HL-60 (cell line): ENCODE data around the gene TUT1.
"Not testable (repeated sequence)": the region's sequence is repeated elsewhere in the genome, so short reads cannot be mapped to it uniquely, and the experiment has no call there.

ENCODE experiments used
- DNase-seq, 2 experiments: peaks; one replicate each; pipeline ENCODE4 v3.0.0-alpha.2; 2010 to 2020; ENCODE audit warnings: low read depth in 1 of 2, low spot score in 1 of 2
- H3K27ac ChIP-seq: fragments of 250-450 bp; sonication (Bioruptor Pico); replicated peaks from 2 replicates; pipeline ENCODE4 v1.5.1; 2020; ENCODE audit warnings: mild to moderate bottlenecking, moderate library complexity
- H3K27me3 ChIP-seq: fragments of 250-450 bp; sonication (Bioruptor Pico); 2 replicates; pipeline ENCODE4 v1.5.1; 2021; ENCODE audit warnings: mild to moderate bottlenecking, moderate library complexity; ENCODE audit not compliant: insufficient read depth, poor library complexity, severe bottlenecking
- H3K4me3 ChIP-seq: replicated peaks from 2 replicates; pipeline ENCODE4 v1.5.1; 2011; ENCODE audit warnings: mild to moderate bottlenecking, control low read depth, low read length; ENCODE audit not compliant: insufficient read depth
- CTCF ChIP-seq: IDR thresholded peaks from one replicate; pipeline ENCODE4 v1.5.1; 2011; ENCODE audit warnings: low read length, control low read depth, inconsistent platforms; ENCODE audit not compliant: insufficient read depth
- GABPA ChIP-seq: IDR thresholded peaks from 2 replicates; pipeline ENCODE4 v1.6.1; 2012; ENCODE audit warnings: low read depth
- POLR2AphosphoS5 ChIP-seq: IDR thresholded peaks from 2 replicates; pipeline ENCODE4 v1.6.1; 2012; ENCODE audit warnings: low read depth
- REST ChIP-seq: IDR thresholded peaks from 2 replicates; pipeline ENCODE4 v1.6.1; 2012; ENCODE audit warnings: low read depth; ENCODE audit not compliant: insufficient replicate concordance
- SPI1 ChIP-seq: IDR thresholded peaks from 2 replicates; pipeline ENCODE4 v1.6.1; 2012; ENCODE audit warnings: low read depth, mild to moderate bottlenecking, borderline replicate concordance

Gene TUT1

GRCh38 chr11:62572431-62572830 is 18.9 kb downstream of the TUT1 start:
- Histone ChIP-seq H3K4me3 (peak overlapping the region; percentile 70), H3K27me3 (no peaks in the 10 kb centered on the region), H3K27ac (peak overlapping the region; percentile 85)
- TF ChIP-seq SPI1 = no peak
- no peak for TF ChIP-seq REST
- no peak for TF ChIP-seq POLR2AphosphoS5
- no peak for TF ChIP-seq GABPA
- TF ChIP-seq CTCF = no peak
- no peak for DNase-seq

- H3K27me3 ChIP-seq, DNase-seq: not testable (repeated sequence)
- peak overlapping the region; percentile 15; the same call in 1 of the 2 replicates for H3K4me3 ChIP-seq
- H3K27ac ChIP-seq = peak overlapping the region; percentile 85
Measured at GRCh38 chr11:62571493-62571892, 19.8 kb downstream of the TUT1 start.

GRCh38 chr11:62570903-62571302 is 20.4 kb downstream of the TUT1 start:
- not testable (repeated sequence) for H3K27me3 ChIP-seq, H3K27ac ChIP-seq, DNase-seq, H3K4me3 ChIP-seq

GRCh38 chr11:62569611-62570010 is 21.7 kb downstream of the TUT1 start:
- Histone ChIP-seq H3K4me3 (no peak overlapping the region), H3K27ac (no peak overlapping the region), H3K27me3 (no peaks in the 10 kb centered on the region)
- no peak for DNase-seq
- TF ChIP-seq GABPA = no peak
- no peak for TF ChIP-seq POLR2AphosphoS5
- no peak for TF ChIP-seq CTCF
- TF ChIP-seq REST = no peak
- TF ChIP-seq SPI1 = no peak

- peak in 1 of 2 experiments; percentile 48 for DNase-seq
- Histone ChIP-seq H3K4me3 (no peak overlapping the region), H3K27ac (peak overlapping the region; percentile 25), H3K27me3 (no peaks in the 10 kb centered on the region)
- peak; percentile 29; the same call in 1 of the 2 replicates for TF ChIP-seq SPI1
- no peak for TF ChIP-seq GABPA
- no peak for TF ChIP-seq POLR2AphosphoS5
Measured at GRCh38 chr11:62567018-62567633, 24.2 kb downstream of the TUT1 start.
